Uterus (tissue), 2 donors: ENCODE data around the gene SNRK.

Source experiments
- CTCF ChIP-seq, 4 experiments: fragments of 200-600 bp in 2 of 4; fragments of 450-650 bp in 2 of 4; sonication (generic) in 2 of 4; IDR thresholded peaks; one replicate each; pipeline ENCODE4 v1.5.1; 2016 to 2019; ENCODE audit warnings: antibody characterized with exemption in 4 of 4, mild to moderate bottlenecking in 2 of 4, moderate library complexity in 1 of 4
- POLR2A ChIP-seq, 2 donors: fragments of 450-650 bp; IDR thresholded peaks; one replicate each; pipeline ENCODE4 v1.6.1; 2016; ENCODE audit warnings: antibody characterized with exemption in 2 of 2, mild to moderate bottlenecking in 1 of 2, moderate library complexity in 1 of 2

- TF ChIP-seq CTCF (IDR thresholded peaks at IDR 0.05) (no peak), POLR2A (IDR thresholded peaks at IDR 0.05) (no peak)
These were observed 40.7 kb downstream of the SNRK start for GRCh38 chr3:43326891-43327581.
